Measurements from ENCODE around the gene SHISA9. TPM values are rescaled to one million over a fixed set of nuclear protein-coding genes. Genes with fewer than 3 reads are reported as not detected.
"Not testable (repeated sequence)": the region's sequence is repeated elsewhere in the genome, so short reads cannot be mapped to it uniquely, and the experiment has no call there.

Gene SHISA9
- total RNA-seq (2014; rRNA removed; shearing (Covaris generic)) = 0.10 and 0.16 TPM in 2 replicates
- not detected in 2 replicates for polyA plus RNA-seq (2015; cell fraction: cytosol; rRNA removed)
- not detected in 2 replicates for polyA plus RNA-seq (2015; cell fraction: nucleus; rRNA removed)

- no peak for DNase-seq (ENCODE audit: low read depth)
Observed at GRCh38 chr16:12901597-12902461, at the start of gene SHISA9. SHISA9 (plus strand) TSS chr16:12901598.

DNA sequence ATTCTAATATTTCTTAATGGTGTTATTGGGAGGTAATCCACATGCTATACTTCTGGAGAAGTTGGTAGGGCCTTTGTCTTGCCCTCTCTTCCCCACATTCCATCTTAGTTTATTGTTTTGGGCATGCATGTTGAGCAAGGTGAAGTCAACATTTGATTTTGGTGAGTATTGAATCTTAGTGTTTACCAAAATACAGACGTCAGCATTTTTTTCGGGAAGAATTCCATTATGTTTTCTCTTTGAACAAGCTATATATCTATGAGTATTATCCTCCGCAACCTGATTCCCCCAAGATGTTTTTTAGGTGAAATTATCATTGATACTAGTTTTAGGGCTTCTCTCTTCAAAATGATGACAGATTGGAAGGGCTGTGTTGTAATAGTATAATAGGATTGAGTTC lies 47.4 kb upstream of the SHISA9 start:
- DNase-seq (ENCODE audit: low read depth) = no peak

GRCh38 chr16:12857435-12857834 lies 44.0 kb upstream of the SHISA9 start:
- not testable (repeated sequence) for DNase-seq (ENCODE audit: low read depth)

- no peak for DNase-seq (ENCODE audit: low read depth)
Observed at GRCh38 chr16:12862327-12862726, 39.1 kb upstream of the SHISA9 start.

DNA sequence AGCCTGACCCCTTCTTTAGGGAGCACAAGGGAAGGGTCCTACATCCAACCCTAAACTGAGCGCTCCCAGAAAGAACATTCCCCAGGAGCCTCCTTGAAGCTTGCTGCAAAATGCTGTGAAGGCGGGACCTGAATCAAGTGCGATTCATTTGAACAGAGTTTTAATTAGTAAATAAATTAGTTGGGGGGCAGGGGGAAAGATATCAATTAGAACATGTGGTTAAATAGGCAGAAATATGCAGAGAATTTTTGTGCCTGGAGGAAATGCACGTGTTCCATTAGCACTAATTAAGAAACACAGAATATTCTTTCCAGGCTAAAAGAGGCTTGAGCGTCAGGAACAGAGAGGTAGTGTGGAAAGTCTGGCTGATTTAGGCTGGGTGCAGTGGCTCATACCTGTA lies 38.5 kb upstream of the SHISA9 start:
- no peak for DNase-seq (ENCODE audit: low read depth)

DNA sequence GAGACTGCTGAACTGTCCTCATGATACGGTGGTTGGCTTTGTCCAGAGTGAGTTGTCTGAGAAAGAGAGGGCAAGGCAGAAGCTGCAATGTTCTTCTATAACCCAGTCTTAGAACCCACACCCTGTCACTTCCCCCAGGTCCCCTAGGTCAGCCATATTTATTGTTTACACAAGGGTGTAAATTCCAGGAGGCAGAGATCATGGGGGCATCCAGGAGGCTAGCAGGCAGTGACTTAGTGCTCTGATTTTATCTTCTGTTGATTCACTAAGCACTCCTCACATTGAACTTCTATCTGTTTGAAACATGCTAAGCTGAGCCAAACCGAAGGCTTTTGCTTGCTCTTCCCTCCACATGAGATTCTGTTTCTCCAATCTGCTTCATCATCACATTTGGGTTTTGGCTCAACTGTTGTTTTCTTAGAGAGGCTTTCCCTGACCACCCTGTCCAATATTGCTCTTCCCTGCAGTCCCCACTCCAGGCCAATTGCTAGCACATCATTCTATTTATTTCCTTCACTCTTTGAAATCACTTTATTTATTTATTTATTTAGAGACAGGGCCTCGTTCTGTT lies 34.3 kb upstream of the SHISA9 start:
- DNase-seq (ENCODE audit: low read depth) = no peak

- DNase-seq (ENCODE audit: low read depth) = no peak
Observed at GRCh38 chr16:12868169-12868568, 33.2 kb upstream of the SHISA9 start.

DNA sequence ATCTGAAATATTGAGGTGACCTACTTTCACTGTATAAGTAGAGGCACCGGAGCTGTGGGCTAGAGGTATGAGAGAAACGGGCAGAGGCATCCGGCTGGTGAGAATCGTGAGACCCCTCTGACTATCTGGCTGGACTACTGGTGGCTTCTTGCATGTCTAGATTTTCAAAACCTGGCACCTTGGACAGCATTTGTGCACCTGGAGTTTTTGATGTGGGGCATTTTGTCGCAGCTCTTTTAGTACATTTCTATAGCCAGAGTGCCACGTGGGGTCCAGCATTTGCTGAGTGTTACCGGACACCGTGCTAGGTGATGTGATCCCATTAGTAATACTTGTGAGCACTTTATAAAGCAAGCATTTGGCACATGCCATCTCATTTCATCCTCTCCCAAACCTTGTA lies 32.6 kb upstream of the SHISA9 start:
- no peak for DNase-seq (ENCODE audit: low read depth)

GRCh38 chr16:12869698-12870427 lies 31.5 kb upstream of the SHISA9 start:
- DNase-seq (ENCODE audit: low read depth) = peak; percentile 40

GRCh38 chr16:12871784-12872183 lies 29.6 kb upstream of the SHISA9 start:
- DNase-seq (ENCODE audit: low read depth) = no peak

DNA sequence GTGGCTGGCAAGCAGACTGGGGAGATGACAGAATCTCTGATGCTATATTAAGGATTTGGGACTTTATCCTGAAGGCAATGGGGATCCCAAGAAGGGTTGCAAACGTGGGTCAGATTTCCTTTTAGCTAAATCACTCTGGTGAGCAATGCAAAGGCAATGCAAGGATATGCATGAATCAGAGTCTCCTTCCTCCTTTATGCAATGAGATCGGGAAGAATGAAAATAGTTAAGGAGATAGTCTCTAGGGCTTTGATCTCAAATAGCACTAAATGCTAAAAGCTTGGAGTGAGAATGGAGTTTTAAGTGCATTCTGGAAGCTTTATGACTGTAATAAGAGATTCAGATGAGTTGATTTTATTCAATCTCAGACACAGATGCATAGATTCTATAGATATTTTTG lies 27.2 kb upstream of the SHISA9 start:
- peak; percentile 79 for DNase-seq (ENCODE audit: low read depth)

- DNase-seq (ENCODE audit: low read depth) = no peak
Observed at GRCh38 chr16:12876778-12877177, 24.6 kb upstream of the SHISA9 start.

DNA sequence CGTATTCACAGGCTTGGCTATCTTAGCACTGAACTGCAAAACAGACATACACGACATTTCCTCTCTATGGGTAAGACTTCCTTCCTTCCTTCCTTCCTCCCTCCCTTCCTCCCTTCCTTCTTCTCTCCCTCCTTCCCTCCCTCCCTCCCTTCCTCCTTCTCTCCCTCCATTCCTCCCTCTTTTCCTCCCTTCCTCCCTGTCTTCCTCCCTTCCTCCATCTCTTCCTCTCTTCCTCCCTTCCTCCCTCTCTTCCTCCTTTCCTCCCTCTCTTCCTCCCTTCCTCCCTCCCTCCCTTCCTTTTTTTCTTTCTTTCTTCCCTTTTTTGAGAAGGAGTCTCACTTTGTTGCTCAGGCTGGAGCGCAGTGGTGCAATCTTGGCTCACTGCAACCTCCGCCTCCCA lies 22.4 kb upstream of the SHISA9 start:
- DNase-seq (ENCODE audit: low read depth) = no peak

DNA sequence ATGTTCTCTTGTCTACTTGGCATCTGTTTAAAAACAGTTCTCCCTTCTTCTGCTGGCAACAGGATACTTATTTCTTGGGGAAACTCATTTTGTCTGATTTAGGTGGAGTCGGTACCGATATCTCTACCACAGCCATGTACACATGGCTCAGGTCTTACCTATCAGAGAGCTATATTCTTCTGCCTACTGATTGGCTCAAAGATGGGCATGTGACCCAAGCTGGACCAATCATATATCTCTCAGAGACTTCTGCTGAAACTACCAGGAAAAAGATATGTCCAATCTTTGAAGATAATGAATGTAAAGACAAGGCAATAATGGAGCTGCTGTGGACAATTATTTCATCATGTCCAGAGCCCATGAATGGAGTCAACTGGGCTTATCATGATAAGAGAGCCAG lies 21.6 kb upstream of the SHISA9 start:
- no peak for DNase-seq (ENCODE audit: low read depth)

- DNase-seq (ENCODE audit: low read depth) = no peak
Observed at GRCh38 chr16:12881182-12881581, 20.2 kb upstream of the SHISA9 start.

DNA sequence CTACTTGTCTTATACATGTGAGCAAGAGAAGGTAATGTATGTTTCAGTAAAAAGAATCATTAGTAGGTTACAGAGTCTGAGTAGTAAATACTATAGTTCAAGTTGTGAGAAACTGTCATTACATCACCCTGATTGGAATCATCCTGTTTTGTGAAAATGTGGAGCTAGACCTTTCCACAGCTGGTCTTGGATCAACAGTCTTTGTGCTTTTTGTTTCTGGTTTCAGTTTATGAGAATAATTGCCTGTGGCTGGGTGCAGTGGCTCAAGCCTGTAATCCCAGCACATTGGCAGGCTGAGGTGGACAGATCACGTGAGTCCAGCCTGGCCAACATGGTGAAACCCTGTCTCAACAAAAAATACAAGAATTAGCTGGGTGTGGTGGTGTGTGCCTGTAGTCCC lies 19.7 kb upstream of the SHISA9 start:
- no peak for DNase-seq (ENCODE audit: low read depth)

DNA sequence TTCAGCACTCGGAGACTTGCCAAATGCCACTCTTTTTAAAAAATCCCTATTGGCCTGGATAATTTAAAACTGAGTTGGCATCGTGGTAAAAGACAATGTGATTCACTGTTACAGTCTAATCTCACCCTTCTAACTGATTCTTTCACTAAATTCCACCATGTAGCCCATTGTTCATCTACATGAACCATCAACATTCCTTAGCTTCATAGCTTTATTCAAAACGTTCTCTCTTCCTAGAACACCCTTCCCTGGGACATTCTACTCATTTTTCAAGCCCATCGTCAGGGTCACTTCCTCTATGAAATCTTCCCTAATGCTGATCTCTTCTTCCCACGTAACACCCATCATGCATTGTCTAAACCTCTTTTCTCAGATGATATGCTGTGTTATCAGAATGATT lies 15.7 kb upstream of the SHISA9 start:
- no peak for DNase-seq (ENCODE audit: low read depth)

- no peak for DNase-seq (ENCODE audit: low read depth)
Observed at GRCh38 chr16:12891836-12892235, 9.6 kb upstream of the SHISA9 start.

DNA sequence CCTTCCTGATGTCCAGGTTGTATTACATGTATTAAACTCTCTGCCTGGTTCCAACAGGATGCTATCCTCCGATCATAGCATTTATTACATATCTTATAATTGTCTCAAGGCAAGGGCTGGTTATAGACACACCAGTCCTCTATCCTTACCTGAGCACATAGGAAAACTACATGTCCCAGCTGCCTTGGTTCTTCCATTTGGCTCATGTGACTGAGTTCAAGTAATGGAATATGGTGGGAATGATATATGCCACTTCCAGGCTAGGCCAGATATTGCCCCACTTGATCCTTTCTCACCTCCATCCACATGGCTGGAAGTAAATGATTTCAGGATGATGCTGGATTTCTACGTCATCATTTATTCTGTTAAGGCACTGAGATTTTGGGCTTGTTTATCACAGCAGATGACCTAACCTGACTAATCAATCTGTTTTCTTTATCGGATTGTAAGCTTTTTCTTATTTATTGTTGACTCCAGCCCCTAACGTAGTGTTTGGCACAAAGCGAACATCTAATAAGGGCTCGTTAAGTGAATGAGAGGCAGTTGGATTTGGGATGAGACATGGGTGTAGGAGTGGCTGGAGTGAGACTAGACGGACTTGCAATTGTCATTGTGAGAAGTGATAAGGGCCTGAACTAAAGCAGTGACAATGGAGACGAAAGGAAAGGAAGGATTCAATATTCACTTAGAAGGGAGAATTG lies 8.2 kb upstream of the SHISA9 start:
- no peak for DNase-seq (ENCODE audit: low read depth)

GRCh38 chr16:12896562-12896961 lies 4.8 kb upstream of the SHISA9 start:
- peak; percentile 18 for DNase-seq (ENCODE audit: low read depth)

DNA sequence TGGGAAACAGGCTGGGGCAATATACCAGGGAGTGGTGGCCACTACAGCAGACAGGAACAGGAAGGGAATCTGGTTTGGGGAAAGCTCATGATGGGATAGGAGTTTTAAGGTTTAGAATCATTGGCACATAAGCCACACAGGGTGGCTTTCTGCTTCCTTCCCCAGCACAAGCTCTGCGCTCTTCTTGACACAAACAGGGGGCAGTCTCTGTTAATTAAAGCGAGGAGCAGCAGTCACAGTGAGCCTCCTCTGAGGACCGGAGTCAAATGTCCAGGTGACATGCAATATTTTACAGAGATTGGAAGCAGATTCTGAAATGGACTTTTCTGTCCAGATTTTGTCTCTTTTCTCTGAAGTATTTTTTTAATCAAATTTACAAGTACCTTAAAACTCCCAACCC lies 2.8 kb upstream of the SHISA9 start:
- DNase-seq (ENCODE audit: low read depth) = no peak

All from HT1080 (cell line).